ENCODE results near the gene SCN4A.

- TF ChIP-seq EP300 (IDR thresholded peaks at IDR 0.05) (no peak), CTCF (IDR thresholded peaks at IDR 0.05) (no peak), POLR2A (IDR thresholded peaks at IDR 0.05) (no peak)
Measured at GRCh38 chr17:63934183-63935112, 38.3 kb downstream of the SCN4A start.

All from upper lobe of left lung (tissue), 4 donors.